HG03159 (cell line): ENCODE data around the gene GRIN1.
A peak's percentile ranks its signal among the peaks of the same experiment; 100 is the strongest.

Experiments used
- ATAC-seq: cut with Tn5 transposase; IDR thresholded peaks from one replicate; pipeline ENCODE4 v1.9.1; 2021; ENCODE audit warnings: mild to moderate bottlenecking, moderate library complexity; ENCODE audit not compliant: unreplicated experiment

The GRIN1 gene

DNA sequence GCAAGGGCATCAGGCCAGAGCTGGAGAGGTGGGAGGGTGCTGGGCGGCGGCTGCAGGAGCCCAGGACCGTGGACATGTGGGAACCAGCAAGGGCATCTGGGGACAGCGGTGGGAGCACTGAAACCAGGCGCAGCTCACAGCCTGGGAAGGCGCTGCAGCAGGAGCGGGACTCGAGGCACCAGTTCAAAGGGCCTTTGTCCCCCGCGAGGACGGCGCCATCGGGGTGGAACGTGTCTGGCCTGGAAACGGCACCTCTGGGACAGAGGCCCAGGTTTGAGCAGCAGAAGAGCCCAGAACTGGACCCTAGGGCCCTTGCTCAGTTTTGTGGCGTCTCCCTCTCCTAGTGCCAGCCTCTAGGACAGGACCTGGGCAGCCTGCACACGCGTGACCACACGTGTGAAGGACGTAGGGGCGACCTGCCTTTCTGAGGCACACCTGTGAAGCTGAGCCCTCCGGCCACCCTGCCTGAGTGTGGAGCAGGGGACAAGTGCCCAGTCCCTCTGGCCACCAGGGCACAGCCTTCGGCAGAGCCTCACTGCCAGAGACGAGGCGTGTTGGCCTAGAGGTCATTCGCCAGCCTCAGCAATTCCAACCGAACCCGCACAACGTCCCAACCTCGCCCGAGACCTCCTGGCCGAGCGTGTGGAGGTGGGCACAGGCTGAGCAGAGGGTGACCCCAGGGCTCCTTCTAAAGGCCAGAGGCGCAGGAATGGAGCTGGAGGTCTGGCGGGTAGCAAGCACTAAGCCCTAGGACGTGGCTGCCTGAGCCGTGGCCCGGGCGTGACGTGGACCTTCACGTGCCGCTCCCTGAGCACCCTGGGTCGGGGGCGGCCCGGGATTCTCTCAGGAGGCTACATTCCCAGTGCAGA lies 35.1 kb downstream of the GRIN1 start:
- no peak for ATAC-seq

- no peak for ATAC-seq
Measured at GRCh38 chr9:137174722-137175293, 35.9 kb downstream of the GRIN1 start.

GRCh38 chr9:137175345-137175961 lies 36.5 kb downstream of the GRIN1 start:
- no peak for ATAC-seq

DNA sequence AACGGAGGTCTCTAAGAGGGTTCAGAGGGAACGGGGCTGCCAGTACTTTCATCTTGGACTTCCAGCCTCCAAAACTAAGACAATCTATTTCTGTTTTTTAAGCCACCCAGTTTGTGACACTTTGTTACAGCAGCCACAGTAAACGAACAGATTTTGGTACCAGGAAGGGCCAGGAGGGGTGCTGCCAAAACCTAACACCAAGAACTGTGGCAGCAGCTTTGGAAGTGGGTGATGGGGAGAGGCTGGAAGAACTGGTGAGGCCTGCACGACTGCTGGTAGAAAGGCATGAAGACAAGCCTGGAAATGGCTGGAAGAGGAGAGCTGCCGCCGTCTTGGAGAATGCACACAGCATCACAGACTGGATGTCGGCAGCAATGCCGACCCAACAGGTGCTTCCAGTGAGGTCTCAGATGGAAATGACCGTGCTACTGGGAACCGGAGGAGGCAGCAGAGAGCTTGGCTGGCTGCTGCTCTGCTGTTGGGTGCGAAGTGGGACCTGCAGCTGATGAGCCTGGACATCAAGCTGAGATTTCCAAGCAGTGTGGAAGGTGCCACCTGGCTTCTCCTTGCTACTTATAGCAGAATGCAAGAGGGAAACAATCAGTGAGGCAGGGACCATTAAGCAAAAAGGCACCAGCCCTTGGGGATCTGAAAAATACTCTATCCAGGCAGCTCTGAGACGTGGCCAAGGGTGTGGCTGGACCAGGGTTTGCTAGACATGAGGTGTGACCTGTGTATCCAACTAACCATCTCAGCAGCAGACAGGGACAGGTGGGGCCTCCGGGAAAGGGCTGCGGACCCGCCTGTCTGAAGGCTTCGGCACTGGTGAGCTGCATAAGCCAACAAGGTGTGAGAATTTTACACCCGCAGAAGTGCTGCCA lies 37.6 kb downstream of the GRIN1 start:
- ATAC-seq = no peak

DNA sequence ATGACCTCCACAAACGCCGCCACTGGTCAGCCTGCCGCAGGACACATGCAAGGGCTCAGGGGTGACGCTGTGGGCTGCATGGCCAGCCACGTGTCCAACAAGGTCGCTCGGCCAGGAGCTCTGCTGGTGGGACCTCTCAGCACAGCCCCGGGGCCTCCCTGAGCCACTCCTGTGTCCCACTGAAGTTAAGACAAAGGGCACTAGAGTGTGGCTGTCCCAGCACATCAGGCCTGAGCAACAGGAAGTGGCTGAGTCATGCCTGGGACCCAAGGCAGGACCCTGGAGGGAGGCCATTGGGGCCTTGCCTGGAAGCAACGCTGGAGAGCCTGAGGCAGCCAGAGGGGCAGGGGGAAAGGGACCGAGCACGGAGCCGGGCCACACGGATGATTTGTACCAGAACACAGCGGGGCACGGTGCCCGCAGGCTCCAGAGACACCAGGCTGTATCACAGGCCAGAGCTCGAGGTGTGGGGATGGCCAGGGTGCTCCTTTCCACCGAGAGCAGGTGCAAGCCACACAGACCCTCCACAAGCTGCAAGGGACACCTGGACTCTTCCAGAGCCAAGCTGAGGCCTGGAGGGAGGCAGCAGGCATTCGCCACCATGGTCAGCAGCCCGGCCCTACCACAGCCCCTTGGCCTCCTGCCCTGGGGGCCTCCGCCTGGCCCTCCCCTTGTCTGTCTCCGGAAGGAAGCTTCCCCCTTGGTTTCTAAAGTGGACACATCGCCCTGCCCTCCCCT lies 39.4 kb downstream of the GRIN1 start:
- no peak for ATAC-seq

DNA sequence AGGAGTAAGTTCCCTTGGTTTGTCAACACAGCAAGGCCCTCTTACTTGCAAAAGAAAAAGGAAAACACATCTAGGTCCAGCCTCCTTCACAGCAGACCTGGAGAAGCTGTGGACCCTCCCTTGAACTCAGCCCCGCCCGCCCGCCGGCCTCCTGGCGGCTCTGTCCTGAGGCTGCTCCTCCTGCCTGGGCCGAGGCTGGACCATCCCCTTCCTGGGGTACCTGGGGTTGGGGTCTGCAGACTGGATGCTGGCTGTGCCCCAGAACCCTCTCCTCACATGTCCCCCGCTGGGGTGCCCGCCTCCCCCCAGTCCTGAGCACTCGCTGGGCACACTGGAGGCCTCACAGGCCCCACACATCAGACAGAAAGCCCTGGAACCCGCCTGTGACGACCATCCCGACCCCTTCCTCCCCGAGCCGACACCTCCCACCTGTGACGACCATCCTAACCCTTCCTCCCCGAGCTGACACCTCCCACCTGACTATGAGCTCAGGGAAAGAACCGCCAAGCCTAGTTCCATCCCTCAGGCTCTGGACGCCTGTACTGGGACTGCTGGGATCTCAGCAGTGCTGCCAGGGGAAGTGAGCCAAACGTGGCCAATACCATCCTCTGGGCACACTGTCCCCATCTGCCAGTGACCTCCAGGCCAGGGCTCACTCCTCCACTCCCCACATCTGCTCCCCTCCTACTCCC lies 40.1 kb downstream of the GRIN1 start:
- no peak for ATAC-seq

DNA sequence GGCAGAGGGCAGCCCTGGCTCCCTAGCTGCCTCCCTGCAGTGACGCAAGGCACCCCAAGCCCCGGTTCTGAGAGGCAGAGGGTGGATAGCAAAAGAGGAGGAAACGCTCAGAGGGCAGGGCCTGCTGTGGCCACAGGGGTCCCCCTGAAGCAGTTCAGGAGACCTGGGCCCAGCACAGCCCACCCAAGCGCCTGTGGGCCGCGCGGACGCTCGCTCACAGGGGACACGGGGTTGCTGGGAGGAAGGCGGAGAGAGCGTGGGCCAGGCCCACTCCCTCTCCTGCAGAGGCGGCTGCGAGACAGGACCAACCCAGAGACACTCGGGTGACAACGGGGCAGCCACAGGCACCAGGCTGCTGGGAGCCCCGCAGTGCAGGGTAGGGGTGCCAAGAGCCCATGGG lies 40.8 kb downstream of the GRIN1 start:
- ATAC-seq = no peak

GRCh38 chr9:137180491-137180890 lies 41.5 kb downstream of the GRIN1 start:
- no peak for ATAC-seq

GRCh38 chr9:137181680-137182079 lies 42.7 kb downstream of the GRIN1 start:
- no peak for ATAC-seq

- ATAC-seq = no peak
Measured at GRCh38 chr9:137182836-137183235, 43.9 kb downstream of the GRIN1 start.

- no peak for ATAC-seq
Measured at GRCh38 chr9:137183980-137184595, 45.1 kb downstream of the GRIN1 start.

DNA sequence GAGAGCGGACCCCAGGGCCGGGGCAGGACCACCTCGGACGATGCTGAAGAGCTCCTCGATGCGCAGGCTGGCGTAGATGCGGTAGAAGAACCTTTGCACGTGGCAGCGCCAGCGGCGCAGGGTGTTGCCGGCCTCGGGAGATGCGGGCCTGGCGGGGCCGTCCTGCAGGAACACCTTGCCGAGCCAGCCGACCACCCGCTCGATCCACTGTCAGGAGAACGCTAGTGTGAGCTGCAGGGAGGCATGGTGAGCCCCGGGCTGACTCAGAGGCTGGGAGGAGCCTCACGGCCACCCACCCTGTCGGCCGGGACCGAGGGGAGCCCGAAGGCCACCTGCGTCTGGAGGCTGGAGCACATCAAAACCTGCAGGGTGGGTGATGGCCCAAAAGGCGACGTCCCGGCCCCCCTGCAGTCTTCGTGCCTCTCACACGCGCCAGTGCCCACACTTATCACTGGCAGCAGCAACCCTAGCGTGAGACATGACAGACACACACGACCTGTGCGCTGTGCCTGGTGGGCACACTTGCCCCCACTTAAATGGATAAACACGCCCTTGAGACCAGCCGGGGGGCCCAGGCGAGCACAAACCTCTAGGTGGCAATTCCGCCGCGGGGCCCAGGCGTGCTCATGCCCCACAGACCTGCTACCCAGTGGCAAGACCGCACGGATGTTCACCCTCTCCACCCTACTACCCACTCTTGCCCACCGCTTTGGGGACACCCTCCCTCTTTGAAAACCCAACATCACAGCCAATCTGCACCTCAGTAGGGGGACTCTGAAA lies 46.1 kb downstream of the GRIN1 start:
- ATAC-seq = no peak

DNA sequence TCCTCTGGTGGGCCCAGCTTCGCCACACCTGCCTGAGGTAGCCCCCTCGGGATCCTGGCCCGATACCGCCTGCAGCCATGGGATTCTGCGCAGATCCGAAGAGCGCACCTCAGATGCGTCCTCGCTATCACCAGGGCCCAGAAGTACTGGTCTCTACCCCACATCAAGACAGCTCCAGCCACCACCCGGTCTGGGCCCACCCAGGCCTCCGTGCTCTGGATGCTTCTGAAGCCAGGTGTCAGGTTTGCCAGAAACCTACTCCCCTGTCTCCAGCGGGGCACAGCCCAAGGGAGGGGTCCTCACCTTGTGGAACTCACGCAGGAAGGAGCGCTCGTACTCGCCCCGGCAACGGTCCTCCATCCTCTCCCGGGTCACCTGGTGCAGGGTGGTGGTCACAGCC lies 47.0 kb downstream of the GRIN1 start:
- no peak for ATAC-seq

DNA sequence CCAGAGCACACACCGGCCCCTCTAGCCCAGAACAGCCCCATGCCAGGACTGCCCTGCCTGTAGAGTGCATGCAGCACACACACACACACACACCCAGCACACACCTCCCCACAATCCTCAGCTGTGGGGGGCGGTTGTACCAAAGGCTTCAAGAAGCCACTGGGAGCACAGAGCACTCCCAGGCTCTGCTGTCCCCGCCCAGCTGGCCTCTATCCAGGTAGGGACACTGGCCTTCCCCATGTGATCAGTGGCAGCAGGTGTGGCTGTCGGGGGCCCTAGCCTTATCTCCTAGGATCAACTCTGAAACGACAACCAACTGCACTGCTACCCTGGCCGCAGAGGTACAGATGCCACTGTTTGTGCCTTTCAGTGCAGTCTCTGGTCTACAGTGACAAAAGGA lies 47.4 kb downstream of the GRIN1 start:
- no peak for ATAC-seq

GRCh38 chr9:137187386-137187785 lies 48.4 kb downstream of the GRIN1 start:
- ATAC-seq = no peak

- no peak for ATAC-seq
Measured at GRCh38 chr9:137188086-137188489, 49.1 kb downstream of the GRIN1 start.

- peak; percentile 74 for ATAC-seq
Measured at GRCh38 chr9:137188490-137189296, 49.7 kb downstream of the GRIN1 start, which contains the start of the genes ANAPC2 and SSNA1. ANAPC2 (minus strand) TSS chr9:137188560; CDS start chr9:137188532, 28 bp downstream. SSNA1 (plus strand) TSS chr9:137188676; CDS start chr9:137188727, 51 bp downstream.
